GM12865 (cell line): Measurements from ENCODE around the gene KCNA2.

Experiments used
- DNase-seq: peaks from one replicate; pipeline ENCODE4 v3.0.0; 2010; ENCODE audit warnings: low read depth
- H3K4me3 ChIP-seq: 2 replicates; pipeline ENCODE4 v1.5.1; 2011; ENCODE audit warnings: mild to moderate bottlenecking, low read depth, low read length, control low read depth
- TF ChIP-seq, protein P1 (sequence below): IDR thresholded peaks from 2 replicates; pipeline ENCODE4 v1.5.1; 2011; ENCODE audit warnings: low read length, control low read depth, low read depth, inconsistent platforms; ENCODE audit not compliant: insufficient read depth; ENCODE audit errors: missing control alignments

The KCNA2 gene

DNA sequence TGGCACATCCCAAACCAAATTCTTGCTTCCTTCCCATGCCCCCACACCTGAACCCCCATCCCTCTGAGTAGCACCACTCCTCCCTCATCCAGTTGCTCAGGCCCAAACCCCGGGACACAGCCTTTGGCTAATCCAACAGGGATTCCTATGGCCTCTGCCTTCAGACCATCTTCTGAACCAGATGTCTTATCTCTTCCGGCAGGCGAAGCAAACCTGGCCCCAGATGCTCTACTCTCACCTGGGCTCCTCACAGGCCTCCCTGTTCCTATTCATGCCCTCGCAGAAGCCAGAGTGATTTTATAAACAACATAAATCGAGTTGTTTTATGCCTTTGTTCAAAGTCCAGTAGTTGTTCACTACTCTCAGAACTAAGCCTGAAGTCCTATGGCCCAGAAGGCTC lies 12.5 kb upstream of the KCNA2 start:
- DNase-seq = no peak
- H3K4me3 ChIP-seq = no peak overlapping the region
- TF ChIP-seq, protein P1, sequence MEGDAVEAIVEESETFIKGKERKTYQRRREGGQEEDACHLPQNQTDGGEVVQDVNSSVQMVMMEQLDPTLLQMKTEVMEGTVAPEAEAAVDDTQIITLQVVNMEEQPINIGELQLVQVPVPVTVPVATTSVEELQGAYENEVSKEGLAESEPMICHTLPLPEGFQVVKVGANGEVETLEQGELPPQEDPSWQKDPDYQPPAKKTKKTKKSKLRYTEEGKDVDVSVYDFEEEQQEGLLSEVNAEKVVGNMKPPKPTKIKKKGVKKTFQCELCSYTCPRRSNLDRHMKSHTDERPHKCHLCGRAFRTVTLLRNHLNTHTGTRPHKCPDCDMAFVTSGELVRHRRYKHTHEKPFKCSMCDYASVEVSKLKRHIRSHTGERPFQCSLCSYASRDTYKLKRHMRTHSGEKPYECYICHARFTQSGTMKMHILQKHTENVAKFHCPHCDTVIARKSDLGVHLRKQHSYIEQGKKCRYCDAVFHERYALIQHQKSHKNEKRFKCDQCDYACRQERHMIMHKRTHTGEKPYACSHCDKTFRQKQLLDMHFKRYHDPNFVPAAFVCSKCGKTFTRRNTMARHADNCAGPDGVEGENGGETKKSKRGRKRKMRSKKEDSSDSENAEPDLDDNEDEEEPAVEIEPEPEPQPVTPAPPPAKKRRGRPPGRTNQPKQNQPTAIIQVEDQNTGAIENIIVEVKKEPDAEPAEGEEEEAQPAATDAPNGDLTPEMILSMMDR = no peak

DNA sequence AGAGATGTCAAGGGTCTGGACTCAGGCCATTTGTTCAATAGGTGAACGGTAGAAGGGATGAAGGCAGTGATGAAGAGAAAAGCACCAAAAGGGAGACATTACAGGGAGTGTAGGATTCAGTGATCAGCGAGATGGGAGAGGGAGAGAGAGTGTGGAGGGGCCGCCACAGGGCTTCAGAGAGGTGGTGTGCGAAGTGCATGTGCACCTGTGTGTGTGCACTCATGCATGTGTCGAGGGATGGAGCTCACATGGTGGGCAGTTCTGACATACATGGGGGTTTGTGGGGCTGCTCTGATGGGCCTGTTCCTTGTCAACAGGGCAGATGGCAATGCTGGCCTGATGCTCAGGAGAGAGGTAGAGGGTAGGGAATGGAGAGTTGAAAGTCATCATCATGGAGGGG lies 11.4 kb upstream of the KCNA2 start:
- DNase-seq = no peak
- no peak overlapping the region for H3K4me3 ChIP-seq
- TF ChIP-seq, protein P1 = no peak

DNA sequence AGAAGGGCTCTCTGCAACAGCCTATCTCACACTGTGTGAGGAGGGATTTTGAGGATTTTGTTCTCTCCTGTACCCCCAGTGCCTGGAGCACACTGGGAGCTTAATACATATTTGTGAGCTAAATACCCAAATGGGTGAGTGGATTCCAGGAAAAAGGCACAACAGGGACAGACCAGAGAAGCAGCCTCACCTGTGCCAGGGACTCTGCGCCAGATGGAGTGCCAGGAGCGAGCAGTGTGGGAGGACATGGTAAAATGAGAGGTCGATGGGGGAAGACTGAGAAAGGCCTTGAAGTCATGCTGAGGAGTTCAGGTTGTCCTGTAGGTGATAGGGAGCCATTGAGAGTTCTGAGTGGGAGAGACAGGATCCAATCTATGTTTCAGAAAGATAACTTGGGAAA lies 11.0 kb upstream of the KCNA2 start:
- TF ChIP-seq, protein P1 = no peak
- no peak overlapping the region for H3K4me3 ChIP-seq
- no peak for DNase-seq

DNA sequence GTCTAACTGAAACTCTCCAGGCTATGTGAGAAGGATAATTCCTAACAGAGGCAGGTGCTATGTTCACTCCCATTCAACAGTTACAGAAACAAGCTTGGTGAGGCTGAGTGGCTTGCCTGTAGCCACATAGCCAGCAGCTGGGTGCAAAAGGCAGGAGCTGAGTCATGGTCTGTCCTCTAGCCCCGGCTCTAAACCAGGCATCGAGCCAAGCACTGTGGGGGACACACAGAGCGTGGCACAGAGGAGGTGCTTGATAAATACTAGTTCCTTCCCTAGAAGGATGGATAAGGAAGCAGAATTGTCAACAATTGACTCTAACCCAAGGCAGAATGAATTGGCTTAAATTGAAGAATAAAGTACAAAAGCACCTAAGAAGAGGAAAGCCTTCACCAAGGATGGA lies 10.4 kb upstream of the KCNA2 start:
- H3K4me3 ChIP-seq = no peak overlapping the region
- TF ChIP-seq, protein P1 = no peak
- no peak for DNase-seq

DNA sequence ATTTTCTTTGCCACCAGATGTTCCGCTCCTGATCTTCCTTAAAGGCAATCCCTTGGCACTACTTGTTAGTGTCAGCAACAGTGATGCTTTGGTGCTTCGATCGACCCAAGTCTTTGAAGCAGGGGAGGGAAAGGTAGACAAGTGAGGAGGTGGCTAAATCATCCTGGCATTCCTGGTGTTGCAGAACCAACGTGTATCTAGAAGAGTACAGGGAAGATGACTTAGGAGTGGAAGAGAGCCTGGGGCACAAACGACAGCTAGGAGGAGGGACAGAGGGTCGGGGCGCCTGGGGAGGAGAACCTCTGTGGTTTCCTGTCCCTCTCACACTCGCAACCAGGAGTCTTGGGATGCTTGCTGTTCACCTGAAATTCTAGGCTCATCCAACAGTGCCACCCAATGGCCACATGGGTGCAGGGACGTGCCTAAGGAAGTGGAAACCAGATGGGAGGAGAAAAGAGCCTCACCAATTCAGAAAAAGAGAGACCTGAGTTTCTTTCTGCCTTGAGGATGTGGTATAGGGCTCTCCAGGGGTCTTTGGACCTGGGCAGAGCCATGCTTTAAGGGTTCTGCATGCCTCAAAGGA lies 9.5 kb upstream of the KCNA2 start:
- no peak overlapping the region for H3K4me3 ChIP-seq
- TF ChIP-seq, protein P1 = peak; percentile 77
- DNase-seq = peak; percentile 77

DNA sequence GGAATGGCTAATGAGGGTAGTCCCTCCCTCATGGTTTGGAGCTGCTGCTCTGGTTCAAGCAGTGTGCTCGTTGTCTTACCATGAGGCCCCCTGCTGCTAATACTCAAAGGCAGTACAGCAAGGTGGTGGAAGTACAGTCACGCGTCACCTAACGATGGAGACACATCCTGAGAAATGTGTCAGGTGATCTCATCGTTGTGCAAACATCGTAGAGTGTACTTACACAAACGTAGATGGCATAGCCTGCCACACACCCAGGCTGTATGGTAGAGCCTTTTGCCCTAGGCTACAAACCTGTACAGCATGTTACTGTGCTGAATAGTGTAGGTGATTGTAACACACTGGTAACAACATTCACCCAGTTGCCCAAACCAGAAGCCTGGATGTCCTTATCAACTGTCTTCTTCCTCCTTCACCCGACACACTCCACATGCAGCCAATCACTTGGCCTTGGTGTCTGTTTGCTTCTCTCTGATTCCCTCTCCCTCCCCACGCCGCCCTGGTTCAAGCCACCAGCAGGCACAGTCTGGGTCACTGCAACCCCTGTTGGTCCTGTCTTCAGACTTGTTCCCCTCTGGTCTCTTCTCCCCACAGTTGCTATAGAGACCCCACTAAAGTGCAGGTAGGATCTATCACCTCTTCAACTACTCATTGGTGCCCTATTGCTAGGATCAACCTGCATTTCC lies 6.0 kb upstream of the KCNA2 start:
- no peak for DNase-seq
- no peak overlapping the region for H3K4me3 ChIP-seq

More for the DNA sequence above, 6.0 kb upstream of the KCNA2 start:
- TF ChIP-seq, protein P1 = no peak
